ENCODE data around the gene SF3A1. TPM values are rescaled to one million over a fixed set of nuclear protein-coding genes. Genes with fewer than 3 reads are reported as not detected.

Gene SF3A1
- total and polyA plus RNA-seq, 2 of the 8 experiments (the other 6 are each of a cell fraction or from before 2014, with no cell fraction given), result 27.8 to 285 TPM

DNA sequence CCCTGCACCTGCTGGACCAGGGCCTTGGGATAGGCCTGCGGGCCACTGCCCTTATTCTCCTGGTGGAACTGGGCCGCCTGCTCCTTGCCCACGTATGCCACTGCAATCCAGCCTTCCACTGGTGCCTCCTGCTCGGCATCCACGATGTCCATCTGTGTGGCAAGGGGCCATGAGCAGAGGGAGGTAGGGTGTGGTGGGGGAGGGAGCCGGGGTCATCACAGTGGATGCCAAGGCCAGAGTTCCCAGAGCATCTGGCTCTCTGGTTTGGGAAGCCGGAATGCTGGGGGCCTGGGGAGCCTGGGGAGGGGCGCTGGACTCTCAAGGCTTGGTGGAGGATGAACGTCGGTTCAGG is 29.9 kb upstream of the SF3A1 start (continued):
- TF ChIP-seq, protein P1, sequence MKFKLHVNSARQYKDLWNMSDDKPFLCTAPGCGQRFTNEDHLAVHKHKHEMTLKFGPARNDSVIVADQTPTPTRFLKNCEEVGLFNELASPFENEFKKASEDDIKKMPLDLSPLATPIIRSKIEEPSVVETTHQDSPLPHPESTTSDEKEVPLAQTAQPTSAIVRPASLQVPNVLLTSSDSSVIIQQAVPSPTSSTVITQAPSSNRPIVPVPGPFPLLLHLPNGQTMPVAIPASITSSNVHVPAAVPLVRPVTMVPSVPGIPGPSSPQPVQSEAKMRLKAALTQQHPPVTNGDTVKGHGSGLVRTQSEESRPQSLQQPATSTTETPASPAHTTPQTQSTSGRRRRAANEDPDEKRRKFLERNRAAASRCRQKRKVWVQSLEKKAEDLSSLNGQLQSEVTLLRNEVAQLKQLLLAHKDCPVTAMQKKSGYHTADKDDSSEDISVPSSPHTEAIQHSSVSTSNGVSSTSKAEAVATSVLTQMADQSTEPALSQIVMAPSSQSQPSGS (IDR thresholded peaks at IDR 0.05; ENCODE audit: low read length), result no peak
- TF ChIP-seq SIRT6 (IDR thresholded peaks at IDR 0.05; ENCODE audit: low read length), result no peak
- no peak for TF ChIP-seq CBX8 (IDR thresholded peaks at IDR 0.05; ENCODE audit: borderline replicate concordance, low read depth, low read length)
